GM21381 (cell line): Measurements from ENCODE around the gene MATN1.

Source experiments
- ATAC-seq: cut with Tn5 transposase; IDR thresholded peaks from one replicate; pipeline ENCODE4 v1.9.1; 2021; ENCODE audit warnings: mild to moderate bottlenecking, moderate library complexity; ENCODE audit not compliant: unreplicated experiment

Gene MATN1

GRCh38 chr1:30732277-30732996 is 9.1 kb upstream of the MATN1 start:
- no peak for ATAC-seq

DNA sequence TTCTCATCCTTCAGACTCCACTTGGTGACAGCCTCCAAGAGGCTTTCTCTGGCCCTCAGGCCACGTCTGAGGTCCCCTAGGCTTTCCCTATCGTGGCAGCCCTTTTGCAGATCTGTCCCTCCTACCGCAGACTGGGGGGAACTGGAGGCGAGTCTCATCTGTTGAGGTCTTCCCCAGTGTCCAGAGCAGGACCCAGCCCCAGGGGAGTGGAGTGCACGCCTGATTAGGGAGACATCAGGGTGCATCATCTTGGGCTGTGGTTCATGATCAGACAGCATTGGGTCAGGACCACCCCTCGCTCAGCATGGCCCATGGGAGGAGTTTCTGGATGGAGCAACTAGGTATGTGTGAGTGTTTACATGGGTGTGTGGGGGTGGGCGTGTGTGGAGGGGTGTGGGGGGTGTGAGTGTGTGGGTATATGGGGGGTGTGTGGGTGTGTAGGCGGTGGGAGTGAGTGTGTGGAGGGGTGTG is 8.5 kb upstream of the MATN1 start:
- ATAC-seq: no peak

DNA sequence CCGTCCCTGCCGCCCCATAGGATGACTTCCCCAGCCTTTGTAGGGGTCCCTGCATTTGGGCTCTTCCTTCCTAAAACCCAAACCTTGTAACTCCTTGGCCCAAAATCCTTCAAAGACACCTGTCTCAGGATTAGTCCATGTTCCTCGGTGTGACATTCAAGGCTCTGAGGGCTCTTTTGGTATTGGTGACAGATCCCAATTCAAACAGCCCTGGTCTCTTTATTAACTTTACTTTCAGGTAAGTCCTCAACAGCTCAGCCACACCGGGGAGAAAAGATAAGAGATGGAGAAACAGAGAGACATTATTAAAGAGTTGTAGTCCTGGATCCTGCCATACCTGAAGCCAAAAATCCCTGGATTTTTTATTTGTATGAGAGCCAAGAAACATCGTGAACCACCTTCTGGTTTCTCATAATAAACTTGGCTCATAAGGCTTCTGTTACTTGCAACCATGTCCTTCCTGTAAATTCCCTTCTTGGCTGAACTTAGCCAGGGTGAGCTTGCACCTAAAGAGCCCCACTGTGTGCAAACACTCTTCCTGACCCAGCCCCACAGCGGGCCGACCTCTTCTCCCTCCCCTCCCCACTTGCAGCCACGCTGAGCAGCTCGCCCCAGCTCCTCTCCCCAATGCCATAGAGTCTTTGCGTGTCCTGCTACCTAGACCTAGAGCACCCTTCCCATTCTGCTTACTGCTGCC is 7.9 kb upstream of the MATN1 start:
- ATAC-seq: no peak

DNA sequence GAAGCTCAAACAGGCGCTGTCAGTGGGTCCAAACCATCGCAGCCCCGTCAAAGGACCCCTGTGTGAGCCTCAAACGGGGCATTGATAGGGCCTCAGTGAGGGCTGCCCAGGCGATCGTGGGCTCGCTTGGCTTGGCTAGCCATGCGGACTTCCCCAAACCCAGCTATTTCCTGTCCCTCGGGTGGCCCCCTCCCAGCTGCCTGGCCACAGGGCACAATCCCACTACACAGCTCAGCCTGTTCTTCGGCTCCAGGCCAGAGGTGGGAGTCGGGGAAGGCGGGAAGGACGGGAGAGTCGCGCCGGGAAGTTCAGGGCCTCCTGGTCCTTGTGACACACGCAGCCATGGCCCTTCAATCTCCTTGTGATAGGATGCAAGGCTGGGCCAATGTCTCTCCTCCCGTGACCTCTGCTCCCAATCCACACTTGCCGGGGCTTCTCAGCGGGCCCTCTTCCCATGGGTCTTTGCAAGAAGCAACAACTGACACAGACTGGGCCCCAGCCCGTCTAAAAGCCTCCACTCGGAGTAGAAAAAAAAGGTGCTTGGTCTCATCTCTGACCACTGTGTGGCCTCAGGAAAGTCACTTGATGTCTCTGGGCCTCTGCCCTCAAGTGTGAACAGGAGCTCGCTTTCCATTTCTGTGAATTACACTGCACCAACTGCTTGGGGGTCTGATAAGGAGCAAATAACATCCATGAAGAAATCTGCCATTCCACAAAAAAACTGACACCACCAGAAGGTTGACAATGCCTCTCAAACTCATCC is 7.1 kb upstream of the MATN1 start:
- ATAC-seq: no peak

DNA sequence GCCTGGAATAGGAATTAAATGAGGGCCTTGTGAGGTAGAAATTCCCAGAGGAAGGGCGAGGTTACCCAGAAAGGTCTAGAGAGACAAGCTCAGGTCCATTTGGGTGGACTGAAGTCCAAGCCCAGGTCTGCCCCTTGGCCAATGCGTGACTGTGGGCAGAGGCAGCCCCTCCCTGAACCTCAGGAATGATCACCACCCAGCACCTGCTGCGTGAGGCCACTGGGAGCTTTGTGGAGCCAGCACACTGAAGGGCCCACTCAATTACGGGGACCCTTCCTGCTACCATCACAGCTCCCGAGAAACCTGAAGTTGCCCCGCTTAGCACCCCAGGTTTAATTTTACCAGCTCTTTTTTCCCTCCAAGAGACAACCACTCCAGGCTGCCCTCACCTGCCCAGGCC is 6.5 kb upstream of the MATN1 start:
- no peak for ATAC-seq

GRCh38 chr1:30728832-30729638 is 5.7 kb upstream of the MATN1 start:
- ATAC-seq: no peak

DNA sequence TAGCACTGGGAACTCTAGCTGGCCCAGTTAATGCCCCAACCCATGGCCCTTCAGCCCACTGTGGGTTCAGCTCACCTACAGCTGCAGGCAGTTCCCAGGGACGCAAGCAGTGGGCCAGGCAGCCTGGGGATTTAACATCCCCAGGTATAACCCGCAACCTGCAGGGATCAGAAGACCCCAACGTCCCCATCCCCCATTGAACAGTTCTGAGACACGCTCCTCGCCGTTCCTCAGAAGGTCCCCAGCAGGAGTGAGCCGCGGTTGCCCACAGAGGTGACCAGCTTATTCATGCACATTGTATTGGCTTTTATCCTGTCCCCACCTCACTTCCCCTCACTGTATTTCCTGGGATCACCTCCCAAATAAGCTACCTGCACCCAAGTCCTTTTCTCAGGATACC is 5.0 kb upstream of the MATN1 start:
- ATAC-seq: no peak

- no peak for ATAC-seq
Observed at GRCh38 chr1:30727824-30728223, 4.4 kb upstream of the MATN1 start.

DNA sequence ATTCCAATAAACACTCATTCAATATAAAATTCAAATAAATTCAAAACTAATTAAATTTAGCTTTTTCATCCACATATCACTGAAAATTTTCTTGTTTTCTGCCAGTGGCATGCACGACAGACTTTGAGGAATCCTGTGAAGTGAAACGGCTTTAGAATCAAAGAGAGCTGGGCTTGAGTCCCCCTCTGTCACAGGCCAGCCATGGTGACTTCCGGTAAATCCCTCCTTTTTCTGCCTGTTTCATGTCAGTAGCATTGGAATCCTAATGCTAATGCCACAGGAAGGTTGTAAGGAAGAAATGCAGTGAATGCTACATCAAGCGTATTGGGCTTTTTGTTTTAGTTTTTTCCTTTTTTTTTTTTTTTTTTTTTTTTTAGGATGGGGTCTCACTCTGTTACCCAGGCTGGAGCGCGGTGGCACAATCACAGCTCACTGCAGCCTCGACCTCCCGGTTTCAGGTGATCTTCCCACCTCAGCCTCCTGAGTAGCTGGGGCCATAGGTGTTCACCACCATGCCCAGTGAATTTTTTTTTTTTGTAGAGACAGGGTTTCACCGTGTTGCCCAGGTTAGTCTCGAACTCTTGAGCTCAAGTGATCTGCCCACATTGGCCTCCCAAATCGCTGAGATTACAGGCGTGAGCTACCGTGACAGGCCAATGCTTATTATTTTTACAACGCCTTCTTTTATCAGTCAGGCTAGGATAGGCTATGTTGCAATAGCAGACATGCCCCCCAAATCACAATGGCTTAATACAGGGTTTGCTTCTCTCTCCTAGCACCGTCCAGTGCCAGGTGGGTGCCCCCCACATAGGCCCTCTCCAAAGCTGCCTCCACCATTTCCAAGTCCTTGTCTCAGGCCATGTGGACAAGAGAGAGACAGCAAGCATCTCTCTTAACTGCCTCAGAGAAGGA is 3.6 kb upstream of the MATN1 start:
- ATAC-seq: no peak

GRCh38 chr1:30726236-30726635 is 2.9 kb upstream of the MATN1 start:
- ATAC-seq: no peak

GRCh38 chr1:30725450-30726095 is 2.2 kb upstream of the MATN1 start:
- ATAC-seq: no peak

GRCh38 chr1:30724655-30725421 is 1.5 kb upstream of the MATN1 start:
- no peak for ATAC-seq

DNA sequence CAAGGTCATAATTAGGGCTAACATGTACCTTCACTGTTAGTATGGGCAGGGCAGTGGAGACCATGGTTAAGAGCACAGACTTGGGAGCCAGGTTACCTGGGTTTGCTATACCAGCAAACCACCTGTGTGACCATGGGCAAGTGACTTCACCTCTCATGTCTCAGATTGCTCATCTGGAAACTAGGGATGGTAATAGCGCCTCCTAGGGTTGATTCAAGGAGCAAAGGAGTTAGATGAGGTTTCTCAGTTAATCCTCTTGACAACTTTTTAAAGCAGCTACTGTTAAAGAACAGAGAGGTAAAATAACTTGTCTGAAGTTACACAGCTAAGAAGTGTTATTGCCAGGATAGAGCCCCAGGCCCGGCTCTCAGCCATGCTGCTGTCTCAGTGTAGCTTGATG is 790 bp upstream of the MATN1 start:
- ATAC-seq: no peak

DNA sequence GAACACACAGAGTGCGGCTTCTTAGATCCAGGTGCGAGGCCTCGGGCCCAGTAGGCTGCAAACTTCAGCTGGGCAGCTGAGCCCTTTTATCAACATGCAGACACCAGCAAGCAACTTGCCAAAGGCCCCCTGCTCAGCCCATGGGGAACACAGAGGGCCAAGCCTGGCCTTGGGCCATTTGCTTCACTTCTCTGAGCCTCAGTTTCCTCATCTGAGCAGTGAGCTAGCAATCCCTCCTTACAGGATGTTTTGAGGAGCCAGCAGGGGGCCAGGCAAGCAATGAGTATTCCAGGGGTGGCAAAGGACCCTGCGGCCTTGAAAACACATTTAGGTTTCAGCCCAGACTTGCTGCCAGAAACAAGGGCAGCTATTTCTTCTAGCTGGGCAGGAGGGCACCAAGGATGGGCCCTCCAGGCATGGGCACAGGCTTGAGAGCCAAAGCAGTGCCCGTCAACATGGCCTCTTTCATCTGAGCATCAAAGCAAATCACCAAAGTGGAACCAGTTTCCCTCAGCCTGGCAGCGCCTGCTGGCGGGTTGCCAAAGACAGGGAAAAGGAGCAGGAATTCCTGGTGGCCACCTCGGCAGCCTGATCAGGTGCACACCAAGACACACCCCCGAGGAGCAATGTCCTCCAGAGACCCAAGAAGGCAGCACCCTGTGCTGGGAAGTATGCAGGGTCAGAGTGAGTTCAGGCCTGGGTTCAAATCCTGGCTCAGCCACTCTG is 1.4 kb downstream of the MATN1 start:
- no peak for ATAC-seq

DNA sequence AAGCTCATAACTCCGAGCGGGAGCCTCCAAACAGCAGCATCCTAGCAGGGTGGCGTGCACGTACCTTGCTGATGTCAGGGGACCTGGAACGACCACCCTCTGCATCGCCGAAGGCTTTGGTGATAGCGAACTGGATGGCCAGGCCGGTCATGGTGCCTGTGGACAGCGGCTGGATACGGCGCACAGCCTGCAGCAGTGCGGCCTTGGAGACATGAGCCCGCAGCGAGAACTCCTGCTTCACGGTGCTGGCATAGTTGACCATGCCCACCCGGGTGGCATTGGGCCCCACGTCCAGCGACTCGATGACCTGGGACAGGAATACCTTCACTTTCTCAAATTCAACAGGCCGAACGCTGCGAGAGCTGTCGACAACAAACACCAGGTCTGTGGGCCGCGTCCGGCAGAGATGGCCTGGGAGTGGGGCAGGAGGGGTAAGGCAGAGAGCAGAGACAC is 2.0 kb downstream of the MATN1 start:
- no peak for ATAC-seq

DNA sequence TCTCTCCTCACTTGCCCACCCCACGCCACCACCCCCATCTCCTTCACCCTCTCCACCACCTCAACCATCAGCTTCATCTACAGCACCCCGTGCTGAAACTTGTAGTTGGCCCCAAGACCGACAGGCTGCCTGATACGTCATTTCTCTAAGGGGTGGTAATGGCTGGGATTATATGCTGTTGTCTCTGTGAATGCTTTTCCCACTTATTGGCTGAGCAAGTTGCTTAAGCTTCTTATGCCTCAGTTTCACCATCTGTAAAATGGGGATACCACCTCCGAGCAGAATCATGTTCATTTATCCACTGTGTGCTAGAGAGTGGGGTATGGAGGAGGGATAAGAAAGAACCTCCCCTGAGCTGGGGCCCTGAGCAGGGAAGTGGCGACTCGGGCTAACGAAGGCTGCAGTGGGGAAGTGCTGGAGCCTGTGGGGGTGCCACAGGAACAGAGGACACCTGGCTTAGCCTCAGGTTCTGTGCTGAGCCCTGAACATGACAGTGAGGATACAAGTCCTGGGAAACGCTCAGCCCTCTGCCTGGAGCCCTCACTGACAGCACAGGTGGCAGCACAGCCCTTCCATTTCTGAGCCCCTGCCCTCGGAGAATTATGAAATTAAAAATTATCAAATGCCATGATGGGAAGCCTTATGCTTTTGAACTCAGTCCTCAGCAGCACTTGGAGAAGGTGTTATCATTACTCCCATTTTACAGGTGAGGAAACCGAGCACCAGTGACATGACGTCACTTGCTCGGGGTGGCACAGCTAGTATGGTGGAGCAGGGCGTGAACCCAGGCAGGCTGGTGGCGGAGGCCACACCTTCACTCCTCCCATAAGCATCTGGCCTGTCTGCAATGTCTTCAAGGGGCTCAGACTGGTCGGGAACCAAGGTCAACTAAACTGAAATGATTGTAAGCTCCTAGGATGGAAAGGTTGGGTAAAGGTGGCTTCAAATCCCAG is 2.8 kb downstream of the MATN1 start:
- ATAC-seq: no peak
